Lower leg skin (tissue), 3 donors: ENCODE results near the gene KRT3.

Source experiments
- POLR2A ChIP-seq, 2 donors: fragments of 450-650 bp; IDR thresholded peaks; one replicate each; pipeline ENCODE4 v1.6.1; 2016 to 2017; ENCODE audit warnings: antibody characterized with exemption in 2 of 2, mild to moderate bottlenecking in 1 of 2, moderate library complexity in 1 of 2
- TF ChIP-seq, protein P1 (sequence below), 3 donors: fragments of 450-650 bp; IDR thresholded peaks; one replicate each; pipeline ENCODE4 v1.5.1; 2016; ENCODE audit warnings: antibody characterized with exemption in 3 of 3, mild to moderate bottlenecking in 3 of 3, moderate library complexity in 2 of 3

GRCh38 chr12:52824741-52825410 lies 29.0 kb upstream of the KRT3 start:
- TF ChIP-seq, protein P1, sequence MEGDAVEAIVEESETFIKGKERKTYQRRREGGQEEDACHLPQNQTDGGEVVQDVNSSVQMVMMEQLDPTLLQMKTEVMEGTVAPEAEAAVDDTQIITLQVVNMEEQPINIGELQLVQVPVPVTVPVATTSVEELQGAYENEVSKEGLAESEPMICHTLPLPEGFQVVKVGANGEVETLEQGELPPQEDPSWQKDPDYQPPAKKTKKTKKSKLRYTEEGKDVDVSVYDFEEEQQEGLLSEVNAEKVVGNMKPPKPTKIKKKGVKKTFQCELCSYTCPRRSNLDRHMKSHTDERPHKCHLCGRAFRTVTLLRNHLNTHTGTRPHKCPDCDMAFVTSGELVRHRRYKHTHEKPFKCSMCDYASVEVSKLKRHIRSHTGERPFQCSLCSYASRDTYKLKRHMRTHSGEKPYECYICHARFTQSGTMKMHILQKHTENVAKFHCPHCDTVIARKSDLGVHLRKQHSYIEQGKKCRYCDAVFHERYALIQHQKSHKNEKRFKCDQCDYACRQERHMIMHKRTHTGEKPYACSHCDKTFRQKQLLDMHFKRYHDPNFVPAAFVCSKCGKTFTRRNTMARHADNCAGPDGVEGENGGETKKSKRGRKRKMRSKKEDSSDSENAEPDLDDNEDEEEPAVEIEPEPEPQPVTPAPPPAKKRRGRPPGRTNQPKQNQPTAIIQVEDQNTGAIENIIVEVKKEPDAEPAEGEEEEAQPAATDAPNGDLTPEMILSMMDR (IDR thresholded peaks at IDR 0.05), result no peak
- no peak for TF ChIP-seq POLR2A (IDR thresholded peaks at IDR 0.05)
